Ascending aorta (tissue), 2 donors: ENCODE data around the gene ZNF511. TPM values are rescaled to one million over a fixed set of nuclear protein-coding genes. Genes with fewer than 3 reads are reported as not detected.

ENCODE experiments used
- DNase-seq, 2 donors: peaks; one replicate each; pipeline ENCODE4 v3.0.0-alpha.2; 2019; ENCODE audit warnings: low spot score in 2 of 2
- H3K27ac ChIP-seq, 2 donors: fragments of 200-600 bp; sonication (generic); one replicate each; pipeline ENCODE4 v1.5.1; 2016 to 2017; ENCODE audit warnings: mild to moderate bottlenecking in 1 of 2
- H3K27me3 ChIP-seq: fragments of 200-600 bp; sonication (generic); one replicate; pipeline ENCODE4 v1.5.1; 2017
- H3K36me3 ChIP-seq, 2 donors: fragments of 200-600 bp; sonication (generic); one replicate each; pipeline ENCODE4 v1.5.1; 2016
- H3K4me1 ChIP-seq, 2 donors: fragments of 200-600 bp; sonication (generic); one replicate each; pipeline ENCODE4 v1.5.1; 2016 to 2017; ENCODE audit warnings: mild to moderate bottlenecking in 1 of 2
- H3K4me3 ChIP-seq, 2 donors: fragments of 200-600 bp; sonication (generic); one replicate each; pipeline ENCODE4 v1.5.1; 2016 to 2017; ENCODE audit warnings: mild to moderate bottlenecking in 1 of 2
- H3K9me3 ChIP-seq, 2 donors: fragments of 200-600 bp; sonication (generic); one replicate each; pipeline ENCODE4 v1.5.1; 2016
- CTCF ChIP-seq, 3 experiments: fragments of 200-600 bp in 2 of 3; fragments of 450-650 bp in 1 of 3; sonication (generic) in 2 of 3; IDR thresholded peaks; one replicate each; pipeline ENCODE4 v1.5.1; 2016 to 2019; ENCODE audit warnings: antibody characterized with exemption in 3 of 3, mild to moderate bottlenecking in 1 of 3, moderate library complexity in 1 of 3
- intact Hi-C: fragments of 100-400 bp; cut with DNase I; formaldehyde crosslinking; loops from one replicate; pipeline ENCODE4 v1.15.1; 2023
- total RNA-seq: library from RNA; depleted of rRNA; stranded (reverse); fragments of >200 nt; gene quantifications from one replicate; pipeline ENCODE4 v1.1.0, GENCODE V29; 2016

Gene ZNF511
- total RNA-seq, 1 donor from 2014 or later = 51.8 TPM

- no peak overlapping the region for H3K27ac ChIP-seq
- no peaks in the 10 kb centered on the region for H3K27me3 ChIP-seq
- no peak for DNase-seq
- no peak overlapping the region for H3K4me3 ChIP-seq
- no peaks in the 10 kb centered on the region for H3K4me1 ChIP-seq
- H3K9me3 ChIP-seq = no peaks in the 10 kb centered on the region
- no peak for TF ChIP-seq CTCF (IDR thresholded peaks at IDR 0.05)
- intact Hi-C loops = no loop called here
- peaks cover 83 to 98% of the 10 kb centered on the region in 2 donors for H3K36me3 ChIP-seq
Observed at GRCh38 chr10:133283931-133284330, 24.8 kb upstream of the ZNF511 start.

GRCh38 chr10:133285217-133285616, 23.5 kb upstream of the ZNF511 start:
- H3K27ac ChIP-seq = no peak overlapping the region
- H3K4me3 ChIP-seq = no peak overlapping the region
- no peaks in the 10 kb centered on the region for H3K9me3 ChIP-seq
- H3K36me3 ChIP-seq = peaks cover 84 to 98% of the 10 kb centered on the region in 2 donors
- no peak for TF ChIP-seq CTCF (IDR thresholded peaks at IDR 0.05)
- intact Hi-C loops = no loop called here
- DNase-seq = no peak
- H3K27me3 ChIP-seq = no peaks in the 10 kb centered on the region
- no peaks in the 10 kb centered on the region for H3K4me1 ChIP-seq

GRCh38 chr10:133286366-133286765, 22.3 kb upstream of the ZNF511 start:
- peaks cover 79 to 95% of the 10 kb centered on the region in 2 donors for H3K36me3 ChIP-seq
- H3K4me3 ChIP-seq = no peak overlapping the region
- no peak overlapping the region for H3K27ac ChIP-seq
- no peak for TF ChIP-seq CTCF (IDR thresholded peaks at IDR 0.05)
- no peaks in the 10 kb centered on the region for H3K27me3 ChIP-seq
- intact Hi-C loops = no loop called here
- H3K9me3 ChIP-seq = no peaks in the 10 kb centered on the region
- DNase-seq = no peak
- H3K4me1 ChIP-seq = no peaks in the 10 kb centered on the region

- H3K27me3 ChIP-seq = no peaks in the 10 kb centered on the region
- DNase-seq = no peak
- peaks cover 69 to 86% of the 10 kb centered on the region in 2 donors for H3K36me3 ChIP-seq
- H3K4me3 ChIP-seq = no peak overlapping the region
- intact Hi-C loops = no loop called here
- no peak for TF ChIP-seq CTCF (IDR thresholded peaks at IDR 0.05)
- H3K4me1 ChIP-seq = no peaks in the 10 kb centered on the region
- no peak overlapping the region for H3K27ac ChIP-seq
- no peaks in the 10 kb centered on the region for H3K9me3 ChIP-seq
Observed at GRCh38 chr10:133287832-133288500, 20.7 kb upstream of the ZNF511 start.

GRCh38 chr10:133289761-133290160, 19.0 kb upstream of the ZNF511 start:
- intact Hi-C loops = no loop called here
- H3K27ac ChIP-seq = no peak overlapping the region
- no peak for TF ChIP-seq CTCF (IDR thresholded peaks at IDR 0.05)
- peaks cover 70 to 86% of the 10 kb centered on the region in 2 donors for H3K36me3 ChIP-seq
- no peaks in the 10 kb centered on the region for H3K9me3 ChIP-seq
- H3K4me3 ChIP-seq = no peak overlapping the region
- no peak for DNase-seq
- H3K27me3 ChIP-seq = no peaks in the 10 kb centered on the region
- H3K4me1 ChIP-seq = no peaks in the 10 kb centered on the region
